ENCODE data around the gene IDS.

The IDS gene

GRCh38 chrX:149473966-149474365 is 31.1 kb downstream of the IDS start:
- H3K27me3 ChIP-seq (ENCODE audit: insufficient read depth, low read length) = no peaks in the 10 kb centered on the region
- no peaks in the 10 kb centered on the region for H3K4me1 ChIP-seq (ENCODE audit: insufficient read depth, low read length)
- WGBS = 75% methylated on average over 1 of the region's 1 CpG
- H3K9me3 ChIP-seq (ENCODE audit: insufficient read depth, low read depth, low read length) = no peaks in the 10 kb centered on the region
- no peak overlapping the region for H3K27ac ChIP-seq (ENCODE audit: low read depth, low read length)
- no peak overlapping the region for H3K9ac ChIP-seq (ENCODE audit: low read depth, low read length)
- H3K36me3 ChIP-seq (ENCODE audit: insufficient read depth, low read length) = no peaks in the 10 kb centered on the region
- no peak overlapping the region for H3K4me3 ChIP-seq (ENCODE audit: low read length)

DNA sequence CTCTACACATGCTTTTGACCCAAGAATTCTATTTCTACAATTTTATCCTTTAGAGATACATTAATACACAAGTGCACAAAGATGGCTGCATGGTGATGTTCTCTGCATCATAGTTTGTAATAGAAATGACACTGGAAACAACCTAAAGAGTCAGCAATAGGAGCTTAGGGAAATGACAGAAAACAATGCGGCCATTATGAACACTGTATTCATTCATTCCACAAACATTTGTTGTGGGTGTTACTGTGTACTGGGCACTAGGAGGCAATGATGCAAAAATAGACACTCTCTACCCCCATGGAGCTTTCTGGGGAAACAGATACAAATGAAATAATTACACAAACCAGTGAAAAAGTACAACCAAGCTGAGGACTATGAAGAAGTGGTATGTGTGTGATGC is 32.0 kb downstream of the IDS start:
- Histone ChIP-seq H3K36me3 (ENCODE audit: insufficient read depth, low read length) (no peaks in the 10 kb centered on the region), H3K4me3 (ENCODE audit: low read length) (no peak overlapping the region), H3K4me1 (ENCODE audit: insufficient read depth, low read length) (no peaks in the 10 kb centered on the region), H3K9ac (ENCODE audit: low read depth, low read length) (no peak overlapping the region), H3K27me3 (ENCODE audit: insufficient read depth, low read length) (no peaks in the 10 kb centered on the region), H3K27ac (ENCODE audit: low read depth, low read length) (no peak overlapping the region), H3K9me3 (ENCODE audit: insufficient read depth, low read depth, low read length) (no peaks in the 10 kb centered on the region)
- WGBS = no CpG with 5 or more reads among the region's 1 CpG

- no peak overlapping the region for H3K4me3 ChIP-seq (ENCODE audit: low read length)
- H3K9ac ChIP-seq (ENCODE audit: low read depth, low read length) = no peak overlapping the region
- H3K9me3 ChIP-seq (ENCODE audit: insufficient read depth, low read depth, low read length) = no peaks in the 10 kb centered on the region
- no peak overlapping the region for H3K27ac ChIP-seq (ENCODE audit: low read depth, low read length)
- H3K27me3 ChIP-seq (ENCODE audit: insufficient read depth, low read length) = no peaks in the 10 kb centered on the region
- no peaks in the 10 kb centered on the region for H3K4me1 ChIP-seq (ENCODE audit: insufficient read depth, low read length)
- H3K36me3 ChIP-seq (ENCODE audit: insufficient read depth, low read length) = no peaks in the 10 kb centered on the region
Measured at GRCh38 chrX:149472625-149473024, 32.5 kb downstream of the IDS start.

GRCh38 chrX:149471397-149471796 is 33.7 kb downstream of the IDS start:
- Histone ChIP-seq H3K27ac (ENCODE audit: low read depth, low read length) (no peak overlapping the region), H3K4me1 (ENCODE audit: insufficient read depth, low read length) (no peaks in the 10 kb centered on the region), H3K4me3 (ENCODE audit: low read length) (no peak overlapping the region), H3K27me3 (ENCODE audit: insufficient read depth, low read length) (no peaks in the 10 kb centered on the region), H3K36me3 (ENCODE audit: insufficient read depth, low read length) (no peaks in the 10 kb centered on the region), H3K9me3 (ENCODE audit: insufficient read depth, low read depth, low read length) (no peaks in the 10 kb centered on the region), H3K9ac (ENCODE audit: low read depth, low read length) (no peak overlapping the region)
- WGBS = 94% methylated on average over 8 of the region's 8 CpGs

DNA sequence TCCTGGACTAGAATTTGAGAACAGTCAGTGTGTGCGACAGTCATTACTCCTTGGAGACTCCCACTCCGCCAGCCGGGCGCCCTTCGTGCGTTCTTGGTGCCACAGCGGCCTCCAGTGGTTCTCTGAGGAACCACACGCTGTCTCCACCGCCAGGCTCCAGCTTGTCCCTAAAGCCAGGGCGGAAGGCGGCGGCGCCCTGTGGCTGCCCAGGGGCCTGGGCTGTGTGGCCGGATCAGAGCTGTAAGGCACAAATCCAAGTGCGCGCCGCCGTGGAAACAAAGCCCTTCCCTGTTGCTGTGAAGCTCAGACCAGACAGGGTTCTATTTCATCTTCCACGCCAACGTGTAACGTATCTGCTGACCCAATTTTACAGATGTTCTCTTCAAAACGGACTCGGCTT is 34.2 kb downstream of the IDS start:
- Histone ChIP-seq H3K9me3 (ENCODE audit: insufficient read depth, low read depth, low read length) (no peaks in the 10 kb centered on the region), H3K36me3 (ENCODE audit: insufficient read depth, low read length) (no peaks in the 10 kb centered on the region), H3K4me3 (ENCODE audit: low read length) (no peak overlapping the region), H3K27me3 (ENCODE audit: insufficient read depth, low read length) (no peaks in the 10 kb centered on the region), H3K4me1 (ENCODE audit: insufficient read depth, low read length) (no peaks in the 10 kb centered on the region), H3K9ac (ENCODE audit: low read depth, low read length) (no peak overlapping the region), H3K27ac (ENCODE audit: low read depth, low read length) (no peak overlapping the region)
- WGBS = 19% methylated on average over 23 of the region's 23 CpGs

DNA sequence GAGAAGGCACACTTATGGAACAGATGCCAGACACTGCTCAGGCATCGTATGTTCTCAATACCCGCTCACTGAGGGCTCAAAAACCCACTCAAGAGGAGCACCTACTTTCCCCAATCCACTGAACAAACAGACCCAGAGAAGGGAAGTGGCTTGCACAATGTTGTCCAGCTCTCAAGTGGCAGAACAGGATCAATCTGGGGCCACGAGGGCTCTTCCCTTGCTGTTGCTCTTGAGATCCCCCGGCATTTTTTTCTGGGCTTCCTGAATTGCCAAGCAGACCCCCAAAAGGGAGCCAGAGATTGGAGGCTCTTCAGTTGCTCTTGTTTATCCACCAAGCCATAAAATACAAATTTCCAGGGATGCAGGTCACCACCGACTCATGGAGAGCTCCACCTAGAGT is 35.7 kb downstream of the IDS start:
- Histone ChIP-seq H3K27me3 (ENCODE audit: insufficient read depth, low read length) (no peaks in the 10 kb centered on the region), H3K9me3 (ENCODE audit: insufficient read depth, low read depth, low read length) (no peaks in the 10 kb centered on the region), H3K4me1 (ENCODE audit: insufficient read depth, low read length) (no peaks in the 10 kb centered on the region), H3K36me3 (ENCODE audit: insufficient read depth, low read length) (no peaks in the 10 kb centered on the region), H3K27ac (ENCODE audit: low read depth, low read length) (no peak overlapping the region), H3K9ac (ENCODE audit: low read depth, low read length) (no peak overlapping the region), H3K4me3 (ENCODE audit: low read length) (no peak overlapping the region)
- 87% methylated on average over 5 of the region's 5 CpGs for WGBS

GRCh38 chrX:149467920-149468319 is 37.2 kb downstream of the IDS start:
- WGBS = 91% methylated on average over 5 of the region's 5 CpGs
- Histone ChIP-seq H3K27ac (ENCODE audit: low read depth, low read length) (no peak overlapping the region), H3K9ac (ENCODE audit: low read depth, low read length) (no peak overlapping the region), H3K27me3 (ENCODE audit: insufficient read depth, low read length) (no peaks in the 10 kb centered on the region), H3K4me1 (ENCODE audit: insufficient read depth, low read length) (no peaks in the 10 kb centered on the region), H3K4me3 (ENCODE audit: low read length) (no peak overlapping the region), H3K36me3 (ENCODE audit: insufficient read depth, low read length) (no peaks in the 10 kb centered on the region), H3K9me3 (ENCODE audit: insufficient read depth, low read depth, low read length) (no peaks in the 10 kb centered on the region)

DNA sequence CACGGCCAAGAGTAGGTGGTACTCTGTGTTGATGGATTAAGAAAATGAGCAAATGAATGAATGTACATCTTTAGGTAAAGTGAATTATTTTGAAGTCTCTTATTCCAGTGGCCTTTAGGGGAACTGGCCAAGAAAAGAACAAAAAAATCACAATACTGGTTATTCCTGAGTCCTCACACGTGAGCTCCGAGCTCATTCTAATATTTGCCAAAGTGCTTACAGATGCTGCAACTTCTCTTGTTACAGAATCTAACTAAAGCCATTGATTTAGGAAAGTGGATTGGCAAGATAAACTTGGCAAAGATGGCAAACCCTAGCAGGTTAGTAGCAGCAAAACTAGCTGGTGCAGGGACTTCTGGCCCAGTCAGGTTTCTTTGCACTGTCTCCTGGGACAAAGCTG is 37.6 kb downstream of the IDS start:
- no peaks in the 10 kb centered on the region for H3K9me3 ChIP-seq (ENCODE audit: insufficient read depth, low read depth, low read length)
- 85% methylated on average over 3 of the region's 3 CpGs for WGBS

DNA sequence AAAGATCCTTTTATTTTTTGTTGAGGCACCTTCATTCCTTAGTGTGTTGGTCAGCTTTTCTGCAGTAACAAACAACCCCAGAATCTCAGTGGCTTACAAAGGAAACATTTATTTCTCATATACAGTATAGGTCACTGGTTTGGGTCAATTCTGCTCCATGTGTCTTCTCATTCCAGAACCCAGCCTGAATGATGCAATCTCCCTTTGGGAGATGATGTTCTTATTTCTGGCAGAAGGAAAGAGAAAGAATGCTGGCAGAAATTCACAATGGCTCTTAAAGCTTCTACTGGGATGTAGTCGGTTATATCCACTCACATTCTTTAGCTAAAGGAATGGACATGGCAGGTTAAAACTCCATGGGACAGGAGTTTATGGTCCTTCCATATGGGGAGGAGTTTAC is 42.3 kb downstream of the IDS start:
- Histone ChIP-seq H3K9ac (ENCODE audit: low read depth, low read length) (no peak overlapping the region), H3K27ac (ENCODE audit: low read depth, low read length) (no peak overlapping the region), H3K4me1 (ENCODE audit: insufficient read depth, low read length) (no peaks in the 10 kb centered on the region), H3K9me3 (ENCODE audit: insufficient read depth, low read depth, low read length) (no peaks in the 10 kb centered on the region), H3K27me3 (ENCODE audit: insufficient read depth, low read length) (no peaks in the 10 kb centered on the region), H3K4me3 (ENCODE audit: low read length) (no peak overlapping the region), H3K36me3 (ENCODE audit: insufficient read depth, low read length) (no peaks in the 10 kb centered on the region)
- WGBS = no CpG with 5 or more reads among the region's 1 CpG

More for the DNA sequence above, 37.6 kb downstream of the IDS start:
- Histone ChIP-seq H3K4me3 (ENCODE audit: low read length) (no peak overlapping the region), H3K9ac (ENCODE audit: low read depth, low read length) (no peak overlapping the region), H3K4me1 (ENCODE audit: insufficient read depth, low read length) (no peaks in the 10 kb centered on the region), H3K36me3 (ENCODE audit: insufficient read depth, low read length) (no peaks in the 10 kb centered on the region), H3K27me3 (ENCODE audit: insufficient read depth, low read length) (no peaks in the 10 kb centered on the region), H3K27ac (ENCODE audit: low read depth, low read length) (no peak overlapping the region)

DNA sequence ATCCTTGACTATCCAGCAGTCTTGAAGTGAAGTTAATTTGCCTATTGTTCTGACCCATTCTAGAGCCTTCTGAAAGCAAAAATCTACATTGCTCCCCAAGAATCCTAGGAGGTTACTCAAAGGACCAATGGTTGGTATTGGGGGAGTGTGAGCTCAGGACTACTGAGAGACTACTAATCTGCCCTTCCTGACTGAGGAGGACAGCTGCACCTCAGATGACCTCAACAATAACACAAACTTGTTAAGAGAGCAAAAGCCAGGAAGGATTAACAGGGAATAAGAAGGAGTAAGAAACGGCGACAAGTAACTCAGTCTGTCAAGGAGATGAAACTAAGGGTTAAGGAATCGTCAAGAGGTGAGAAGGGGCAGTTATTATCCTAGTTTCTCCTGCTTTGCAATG is 43.4 kb downstream of the IDS start:
- Histone ChIP-seq H3K9ac (ENCODE audit: low read depth, low read length) (no peak overlapping the region), H3K27ac (ENCODE audit: low read depth, low read length) (no peak overlapping the region), H3K4me3 (ENCODE audit: low read length) (no peak overlapping the region), H3K36me3 (ENCODE audit: insufficient read depth, low read length) (no peaks in the 10 kb centered on the region), H3K4me1 (ENCODE audit: insufficient read depth, low read length) (no peaks in the 10 kb centered on the region), H3K27me3 (ENCODE audit: insufficient read depth, low read length) (no peaks in the 10 kb centered on the region), H3K9me3 (ENCODE audit: insufficient read depth, low read depth, low read length) (no peaks in the 10 kb centered on the region)
- 100% methylated on average over 2 of the region's 3 CpGs for WGBS

DNA sequence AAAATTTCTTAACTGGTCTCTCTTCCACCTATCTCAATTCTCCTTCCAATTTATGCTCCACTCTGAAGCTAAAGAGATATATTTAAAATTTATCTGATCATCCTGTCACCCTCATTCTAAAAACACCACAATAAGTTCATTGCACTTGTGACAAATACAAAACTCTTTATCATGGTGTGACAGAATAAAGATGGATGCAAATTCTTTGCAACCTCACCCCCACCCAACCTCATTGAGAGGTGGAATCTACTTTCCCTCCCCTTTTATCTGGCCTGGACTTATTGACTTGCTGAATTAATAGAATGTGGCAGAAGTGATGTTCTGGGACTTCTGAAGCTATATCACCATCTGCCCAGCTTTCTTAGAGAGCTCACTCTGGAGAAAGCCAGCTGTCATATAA is 46.5 kb downstream of the IDS start:
- no peak overlapping the region for H3K27ac ChIP-seq (ENCODE audit: low read depth, low read length)
- no peaks in the 10 kb centered on the region for H3K27me3 ChIP-seq (ENCODE audit: insufficient read depth, low read length)
- H3K9ac ChIP-seq (ENCODE audit: low read depth, low read length) = no peak overlapping the region
- H3K4me3 ChIP-seq (ENCODE audit: low read length) = no peak overlapping the region
- H3K36me3 ChIP-seq (ENCODE audit: insufficient read depth, low read length) = no peaks in the 10 kb centered on the region
- H3K9me3 ChIP-seq (ENCODE audit: insufficient read depth, low read depth, low read length) = no peaks in the 10 kb centered on the region
- H3K4me1 ChIP-seq (ENCODE audit: insufficient read depth, low read length) = no peaks in the 10 kb centered on the region

- 88% methylated on average over 9 of the region's 9 CpGs for WGBS
- no peaks in the 10 kb centered on the region for H3K4me1 ChIP-seq (ENCODE audit: insufficient read depth, low read length)
- H3K9me3 ChIP-seq (ENCODE audit: insufficient read depth, low read depth, low read length) = no peaks in the 10 kb centered on the region
- H3K9ac ChIP-seq (ENCODE audit: low read depth, low read length) = no peak overlapping the region
- no peak overlapping the region for H3K27ac ChIP-seq (ENCODE audit: low read depth, low read length)
- H3K36me3 ChIP-seq (ENCODE audit: insufficient read depth, low read length) = no peaks in the 10 kb centered on the region
- H3K27me3 ChIP-seq (ENCODE audit: insufficient read depth, low read length) = no peaks in the 10 kb centered on the region
- H3K4me3 ChIP-seq (ENCODE audit: low read length) = no peak overlapping the region
Measured at GRCh38 chrX:149456476-149457245, 48.4 kb downstream of the IDS start.

Data from HUES64 (cell line).